GM12872 (cell line): ENCODE results near the gene LRRC72.

Experiments used
- TF ChIP-seq, protein P1 (sequence below): IDR thresholded peaks from 3 replicates; pipeline ENCODE4 v1.5.1; 2011; ENCODE audit warnings: low read depth, mild to moderate bottlenecking, low read length, moderate library complexity; ENCODE audit not compliant: insufficient read depth

The LRRC72 gene

DNA sequence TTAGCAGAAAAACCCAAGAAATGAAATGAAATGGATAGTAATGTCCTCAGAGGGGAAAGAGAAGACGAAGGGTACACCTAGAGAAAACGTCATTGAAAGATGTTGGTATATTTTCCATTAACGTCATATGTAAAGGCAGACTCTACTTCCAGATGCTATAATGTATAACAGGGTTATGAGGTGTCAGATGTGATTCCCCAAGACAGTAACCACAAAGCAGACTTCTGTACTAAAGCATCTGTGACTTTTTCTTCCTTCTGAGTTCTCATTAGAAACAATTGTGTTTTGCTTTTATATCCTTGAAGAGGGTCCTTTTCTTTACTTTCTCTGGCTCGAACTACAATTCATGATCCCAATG, 37.4 kb downstream of the LRRC72 start:
- TF ChIP-seq, protein P1, sequence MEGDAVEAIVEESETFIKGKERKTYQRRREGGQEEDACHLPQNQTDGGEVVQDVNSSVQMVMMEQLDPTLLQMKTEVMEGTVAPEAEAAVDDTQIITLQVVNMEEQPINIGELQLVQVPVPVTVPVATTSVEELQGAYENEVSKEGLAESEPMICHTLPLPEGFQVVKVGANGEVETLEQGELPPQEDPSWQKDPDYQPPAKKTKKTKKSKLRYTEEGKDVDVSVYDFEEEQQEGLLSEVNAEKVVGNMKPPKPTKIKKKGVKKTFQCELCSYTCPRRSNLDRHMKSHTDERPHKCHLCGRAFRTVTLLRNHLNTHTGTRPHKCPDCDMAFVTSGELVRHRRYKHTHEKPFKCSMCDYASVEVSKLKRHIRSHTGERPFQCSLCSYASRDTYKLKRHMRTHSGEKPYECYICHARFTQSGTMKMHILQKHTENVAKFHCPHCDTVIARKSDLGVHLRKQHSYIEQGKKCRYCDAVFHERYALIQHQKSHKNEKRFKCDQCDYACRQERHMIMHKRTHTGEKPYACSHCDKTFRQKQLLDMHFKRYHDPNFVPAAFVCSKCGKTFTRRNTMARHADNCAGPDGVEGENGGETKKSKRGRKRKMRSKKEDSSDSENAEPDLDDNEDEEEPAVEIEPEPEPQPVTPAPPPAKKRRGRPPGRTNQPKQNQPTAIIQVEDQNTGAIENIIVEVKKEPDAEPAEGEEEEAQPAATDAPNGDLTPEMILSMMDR = no peak

DNA sequence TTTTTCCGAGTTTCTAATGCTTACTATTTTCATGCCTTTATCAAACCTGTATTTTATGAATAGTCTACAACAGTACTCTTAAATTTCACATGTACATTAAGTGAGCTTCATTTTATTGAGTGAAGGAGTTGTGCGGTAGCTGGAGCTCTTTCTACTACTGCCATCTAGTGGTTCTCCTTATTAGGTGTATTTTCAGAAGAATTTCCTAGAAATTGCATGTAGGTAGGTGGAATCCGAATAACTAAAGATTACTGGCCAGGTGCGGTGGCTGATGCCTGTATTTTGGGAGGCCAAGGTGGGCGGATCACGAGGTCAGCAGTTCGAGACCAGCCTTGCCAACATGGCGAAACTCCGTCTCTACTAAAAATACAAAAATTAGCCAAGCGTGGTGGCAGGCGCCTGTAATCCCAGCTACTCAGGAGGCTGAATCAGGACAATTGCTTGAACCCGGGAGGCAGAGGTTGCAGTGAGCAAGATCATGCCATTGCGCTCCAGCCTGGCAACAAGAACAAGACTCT, 38.3 kb downstream of the LRRC72 start:
- TF ChIP-seq, protein P1 = peak; percentile 66

DNA sequence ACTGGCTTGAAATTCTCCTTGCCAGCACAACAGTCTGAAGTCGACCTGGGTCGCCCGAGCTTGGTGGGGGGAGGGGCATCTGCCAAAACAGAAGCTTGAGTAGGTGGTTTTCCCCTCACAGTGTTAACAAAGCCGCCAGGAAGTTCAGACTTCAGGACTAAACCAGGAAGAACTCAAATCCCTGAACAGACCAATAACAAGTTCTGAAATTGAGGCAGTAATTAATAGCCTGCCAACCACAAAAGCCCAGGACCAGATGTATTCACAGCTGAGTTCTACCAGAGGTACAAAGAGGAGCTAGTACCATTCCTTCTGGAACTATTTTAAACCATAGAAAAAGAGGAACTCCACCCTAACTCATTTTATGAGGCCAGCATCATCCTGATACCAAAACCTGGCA, 45.3 kb downstream of the LRRC72 start:
- TF ChIP-seq, protein P1 = no peak

DNA sequence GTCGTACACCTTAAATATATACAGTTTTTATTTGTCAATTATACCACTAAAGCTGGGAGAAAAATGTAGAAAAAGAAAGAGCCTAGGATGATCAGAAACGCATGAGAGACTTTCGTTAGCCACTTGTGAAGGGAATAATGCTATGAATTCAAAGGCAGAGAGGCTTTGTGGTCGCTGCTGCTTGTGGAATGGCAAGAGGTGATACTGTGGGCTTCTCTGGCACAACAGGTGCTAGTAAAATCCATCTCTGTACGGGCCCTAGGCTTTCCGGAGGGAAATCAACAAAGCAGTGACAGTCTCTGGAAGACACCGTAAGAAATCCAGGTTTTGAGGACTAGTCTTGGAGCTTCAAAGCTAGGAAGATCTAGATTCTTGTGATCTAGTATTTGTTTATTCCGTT, 52.6 kb downstream of the LRRC72 start:
- TF ChIP-seq, protein P1 = no peak

DNA sequence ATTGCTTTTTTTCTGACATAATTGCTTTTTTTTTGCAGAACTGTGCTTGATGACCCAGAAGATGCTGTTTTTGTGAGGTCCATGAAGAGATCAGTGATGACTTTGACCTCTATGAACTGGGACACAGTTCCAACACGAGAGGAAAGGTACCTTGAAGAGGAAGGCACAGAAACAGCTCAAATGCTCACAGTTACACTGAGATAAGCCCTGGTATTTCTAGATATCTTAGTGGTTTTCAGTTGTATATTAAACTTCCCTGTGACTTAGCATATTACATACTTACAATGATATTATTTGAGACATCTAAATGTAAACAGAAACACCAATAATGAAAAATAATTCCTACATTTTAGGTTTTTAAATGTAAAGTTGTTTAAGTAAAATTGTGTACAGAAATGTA, 54.7 kb downstream of the LRRC72 start:
- TF ChIP-seq, protein P1 = no peak

DNA sequence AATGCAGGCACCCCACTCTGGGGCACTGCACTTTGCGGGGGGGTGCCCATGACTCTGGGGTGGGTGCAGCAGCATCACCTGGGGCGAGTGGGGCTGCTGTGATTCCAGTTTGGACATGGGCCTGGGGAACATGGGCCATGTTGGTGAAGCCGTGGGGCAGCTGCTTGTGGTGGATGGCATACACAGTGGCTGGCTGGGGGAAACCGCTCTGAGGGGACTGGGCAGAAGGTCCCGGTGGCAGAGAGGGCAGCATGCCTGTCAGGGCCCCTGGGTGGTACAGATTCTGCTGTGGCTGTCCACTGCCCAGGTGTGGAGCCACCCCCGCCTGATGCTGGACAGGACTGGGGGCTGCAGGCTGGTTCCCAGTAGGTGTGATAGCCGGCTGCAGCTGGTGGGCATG, 57.2 kb downstream of the LRRC72 start:
- TF ChIP-seq, protein P1 = no peak

DNA sequence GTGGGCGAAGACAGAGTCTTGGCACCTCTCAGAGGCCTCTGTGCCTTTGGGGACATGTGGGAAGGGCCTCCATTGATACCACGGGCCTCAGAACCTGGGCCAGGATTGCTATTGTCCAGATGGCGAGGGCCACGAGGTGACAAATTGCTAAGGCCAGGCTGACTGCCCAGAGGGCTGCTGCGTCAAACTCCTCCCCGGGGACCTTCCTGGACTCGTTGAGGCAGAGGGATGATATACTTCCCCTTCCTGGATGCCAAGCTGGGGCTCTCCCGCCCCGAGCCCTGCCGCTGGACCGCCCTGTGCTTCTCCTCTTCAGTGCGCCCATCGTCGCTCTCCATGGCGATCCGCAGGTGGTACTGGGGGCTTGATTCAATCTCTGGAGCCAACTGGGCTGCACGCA, 58.9 kb downstream of the LRRC72 start:
- TF ChIP-seq, protein P1 = no peak
